SK-N-SH (cell line): ENCODE data around the gene WDFY1.

Source experiments
- JUND ChIP-seq: IDR thresholded peaks from 2 replicates; pipeline ENCODE4 v1.4.0; 2012
- NFIC ChIP-seq: IDR thresholded peaks from 2 replicates; pipeline ENCODE4 v1.4.0; 2012; ENCODE audit warnings: borderline replicate concordance
- POLR2AphosphoS5 ChIP-seq: IDR thresholded peaks from 2 replicates; pipeline ENCODE4 v1.6.1; 2012; ENCODE audit warnings: low read depth, low read length
- RAD21 ChIP-seq: IDR thresholded peaks from 2 replicates; pipeline ENCODE4 v1.6.1; 2012; ENCODE audit warnings: mild to moderate bottlenecking, low read length
- SIN3A ChIP-seq: IDR thresholded peaks from 2 replicates; pipeline ENCODE4 v1.6.1; 2012; ENCODE audit warnings: low read depth, mild to moderate bottlenecking, low read length, moderate library complexity, borderline replicate concordance
- TCF12 ChIP-seq: IDR thresholded peaks from 2 replicates; pipeline ENCODE4 v1.4.0; 2012
- TEAD4 ChIP-seq: IDR thresholded peaks from 2 replicates; pipeline ENCODE4 v1.4.0; 2012; ENCODE audit warnings: mild to moderate bottlenecking, borderline replicate concordance; ENCODE audit not compliant: insufficient read depth
- YY1 ChIP-seq: IDR thresholded peaks from 2 replicates; pipeline ENCODE4 v1.4.0; 2012; ENCODE audit warnings: low read depth, mild to moderate bottlenecking
- TF ChIP-seq, protein P1 (sequence below): IDR thresholded peaks from 2 replicates; pipeline ENCODE4 v1.4.0; 2012; ENCODE audit warnings: low read depth, borderline replicate concordance
- TF ChIP-seq, protein P2 (sequence below): fragments of 200-600 bp; sonication (generic); IDR thresholded peaks from 2 replicates; pipeline ENCODE4 v1.6.1; 2017; ENCODE audit warnings: antibody characterized with exemption, mild to moderate bottlenecking, moderate library complexity
- TF ChIP-seq, protein P3 (sequence below): IDR thresholded peaks from 2 replicates; pipeline ENCODE4 v1.6.1; 2012; ENCODE audit warnings: mild to moderate bottlenecking, low read depth, low read length, moderate library complexity

DNA sequence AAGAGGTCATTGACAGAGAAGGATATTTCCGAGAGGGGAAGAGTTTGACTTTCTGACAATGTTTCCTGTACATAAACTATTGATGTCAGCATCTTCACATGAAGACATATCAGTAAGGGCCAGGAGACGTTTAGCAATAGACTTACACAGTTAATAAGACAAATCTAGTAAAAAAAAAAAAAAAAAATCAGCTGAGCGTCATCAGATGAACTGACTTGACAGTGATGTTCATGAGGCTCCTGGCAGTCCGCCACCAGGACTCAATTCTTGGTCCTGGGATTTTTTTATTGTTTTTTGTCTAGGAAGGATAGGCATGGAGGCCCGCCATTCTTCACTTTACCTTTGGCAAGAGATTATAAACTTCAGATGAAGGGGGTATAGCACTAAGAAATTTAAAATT lies 26.6 kb upstream of the WDFY1 start:
- TF ChIP-seq TEAD4 (no peak), RAD21 (no peak), SIN3A (no peak), POLR2AphosphoS5 (no peak), YY1 (no peak), JUND (no peak), NFIC (no peak), TCF12 (no peak)
- TF ChIP-seq, protein P1, sequence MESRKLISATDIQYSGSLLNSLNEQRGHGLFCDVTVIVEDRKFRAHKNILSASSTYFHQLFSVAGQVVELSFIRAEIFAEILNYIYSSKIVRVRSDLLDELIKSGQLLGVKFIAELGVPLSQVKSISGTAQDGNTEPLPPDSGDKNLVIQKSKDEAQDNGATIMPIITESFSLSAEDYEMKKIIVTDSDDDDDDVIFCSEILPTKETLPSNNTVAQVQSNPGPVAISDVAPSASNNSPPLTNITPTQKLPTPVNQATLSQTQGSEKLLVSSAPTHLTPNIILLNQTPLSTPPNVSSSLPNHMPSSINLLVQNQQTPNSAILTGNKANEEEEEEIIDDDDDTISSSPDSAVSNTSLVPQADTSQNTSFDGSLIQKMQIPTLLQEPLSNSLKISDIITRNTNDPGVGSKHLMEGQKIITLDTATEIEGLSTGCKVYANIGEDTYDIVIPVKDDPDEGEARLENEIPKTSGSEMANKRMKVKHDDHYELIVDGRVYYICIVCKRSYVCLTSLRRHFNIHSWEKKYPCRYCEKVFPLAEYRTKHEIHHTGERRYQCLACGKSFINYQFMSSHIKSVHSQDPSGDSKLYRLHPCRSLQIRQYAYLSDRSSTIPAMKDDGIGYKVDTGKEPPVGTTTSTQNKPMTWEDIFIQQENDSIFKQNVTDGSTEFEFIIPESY: no peak
- TF ChIP-seq, protein P2, sequence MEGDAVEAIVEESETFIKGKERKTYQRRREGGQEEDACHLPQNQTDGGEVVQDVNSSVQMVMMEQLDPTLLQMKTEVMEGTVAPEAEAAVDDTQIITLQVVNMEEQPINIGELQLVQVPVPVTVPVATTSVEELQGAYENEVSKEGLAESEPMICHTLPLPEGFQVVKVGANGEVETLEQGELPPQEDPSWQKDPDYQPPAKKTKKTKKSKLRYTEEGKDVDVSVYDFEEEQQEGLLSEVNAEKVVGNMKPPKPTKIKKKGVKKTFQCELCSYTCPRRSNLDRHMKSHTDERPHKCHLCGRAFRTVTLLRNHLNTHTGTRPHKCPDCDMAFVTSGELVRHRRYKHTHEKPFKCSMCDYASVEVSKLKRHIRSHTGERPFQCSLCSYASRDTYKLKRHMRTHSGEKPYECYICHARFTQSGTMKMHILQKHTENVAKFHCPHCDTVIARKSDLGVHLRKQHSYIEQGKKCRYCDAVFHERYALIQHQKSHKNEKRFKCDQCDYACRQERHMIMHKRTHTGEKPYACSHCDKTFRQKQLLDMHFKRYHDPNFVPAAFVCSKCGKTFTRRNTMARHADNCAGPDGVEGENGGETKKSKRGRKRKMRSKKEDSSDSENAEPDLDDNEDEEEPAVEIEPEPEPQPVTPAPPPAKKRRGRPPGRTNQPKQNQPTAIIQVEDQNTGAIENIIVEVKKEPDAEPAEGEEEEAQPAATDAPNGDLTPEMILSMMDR: no peak
- TF ChIP-seq, protein P3, sequence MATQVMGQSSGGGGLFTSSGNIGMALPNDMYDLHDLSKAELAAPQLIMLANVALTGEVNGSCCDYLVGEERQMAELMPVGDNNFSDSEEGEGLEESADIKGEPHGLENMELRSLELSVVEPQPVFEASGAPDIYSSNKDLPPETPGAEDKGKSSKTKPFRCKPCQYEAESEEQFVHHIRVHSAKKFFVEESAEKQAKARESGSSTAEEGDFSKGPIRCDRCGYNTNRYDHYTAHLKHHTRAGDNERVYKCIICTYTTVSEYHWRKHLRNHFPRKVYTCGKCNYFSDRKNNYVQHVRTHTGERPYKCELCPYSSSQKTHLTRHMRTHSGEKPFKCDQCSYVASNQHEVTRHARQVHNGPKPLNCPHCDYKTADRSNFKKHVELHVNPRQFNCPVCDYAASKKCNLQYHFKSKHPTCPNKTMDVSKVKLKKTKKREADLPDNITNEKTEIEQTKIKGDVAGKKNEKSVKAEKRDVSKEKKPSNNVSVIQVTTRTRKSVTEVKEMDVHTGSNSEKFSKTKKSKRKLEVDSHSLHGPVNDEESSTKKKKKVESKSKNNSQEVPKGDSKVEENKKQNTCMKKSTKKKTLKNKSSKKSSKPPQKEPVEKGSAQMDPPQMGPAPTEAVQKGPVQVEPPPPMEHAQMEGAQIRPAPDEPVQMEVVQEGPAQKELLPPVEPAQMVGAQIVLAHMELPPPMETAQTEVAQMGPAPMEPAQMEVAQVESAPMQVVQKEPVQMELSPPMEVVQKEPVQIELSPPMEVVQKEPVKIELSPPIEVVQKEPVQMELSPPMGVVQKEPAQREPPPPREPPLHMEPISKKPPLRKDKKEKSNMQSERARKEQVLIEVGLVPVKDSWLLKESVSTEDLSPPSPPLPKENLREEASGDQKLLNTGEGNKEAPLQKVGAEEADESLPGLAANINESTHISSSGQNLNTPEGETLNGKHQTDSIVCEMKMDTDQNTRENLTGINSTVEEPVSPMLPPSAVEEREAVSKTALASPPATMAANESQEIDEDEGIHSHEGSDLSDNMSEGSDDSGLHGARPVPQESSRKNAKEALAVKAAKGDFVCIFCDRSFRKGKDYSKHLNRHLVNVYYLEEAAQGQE: no peak
